RKO (cell line): Measurements from ENCODE around the gene AGAP3.
A peak's percentile ranks its signal among the peaks of the same experiment; 100 is the strongest.

Source experiments
- DNase-seq: peaks from one replicate; pipeline ENCODE4 v3.0.0-alpha.2; 2016; ENCODE audit warnings: low spot score

Gene AGAP3

GRCh38 chr7:151161757-151162156, 75.5 kb downstream of the AGAP3 start:
- DNase-seq, result no peak

- DNase-seq, result no peak
Measured at GRCh38 chr7:151166629-151167196, 80.4 kb downstream of the AGAP3 start.

GRCh38 chr7:151167197-151167961, 81.1 kb downstream of the AGAP3 start, which contains the start of gene GBX1:
Gene GBX1 (minus strand): TSS chr7:151167694. CDS start chr7:151167548, 146 bp downstream.
- no peak for DNase-seq

- no peak for DNase-seq
Measured at GRCh38 chr7:151168003-151168786, 81.9 kb downstream of the AGAP3 start.

- no peak for DNase-seq
Measured at GRCh38 chr7:151168787-151169162, 82.5 kb downstream of the AGAP3 start.

- DNase-seq, result peak; percentile 81
Measured at GRCh38 chr7:151172273-151173141, 86.2 kb downstream of the AGAP3 start.

- no peak for DNase-seq
Measured at GRCh38 chr7:151173386-151174245, 87.3 kb downstream of the AGAP3 start.

- no peak for DNase-seq
Measured at GRCh38 chr7:151174246-151175046, 88.2 kb downstream of the AGAP3 start.

- no peak for DNase-seq
Measured at GRCh38 chr7:151175047-151175792, 88.9 kb downstream of the AGAP3 start.

DNA sequence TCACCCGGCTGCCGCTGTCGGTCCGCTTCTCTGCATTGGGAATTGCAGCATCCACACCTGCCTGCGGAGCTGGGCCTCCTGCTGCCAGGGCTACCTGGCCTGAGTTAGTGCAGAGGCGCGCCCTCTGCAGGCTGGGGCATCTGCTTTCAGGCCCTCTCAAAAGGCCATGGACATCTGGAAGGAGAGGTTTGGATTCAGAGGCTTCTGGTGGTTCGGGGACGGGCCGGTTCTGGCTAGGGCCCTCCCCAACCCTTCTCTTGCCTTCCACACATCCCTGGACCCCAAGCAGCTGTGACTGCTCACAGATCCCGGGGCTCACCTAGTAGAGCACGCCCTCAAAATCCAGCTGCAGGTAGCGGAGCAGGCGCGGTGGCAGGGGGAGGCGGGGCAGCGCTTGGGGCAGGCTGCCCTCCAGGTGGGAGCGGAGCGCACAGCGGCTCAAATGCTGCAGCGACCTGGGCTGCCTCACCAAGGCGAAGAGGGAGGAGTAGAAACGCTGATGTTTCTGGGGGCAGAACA, 89.6 kb downstream of the AGAP3 start:
- DNase-seq, result no peak

GRCh38 chr7:151176401-151176800, 90.1 kb downstream of the AGAP3 start:
- no peak for DNase-seq

GRCh38 chr7:151177310-151177709, 91.0 kb downstream of the AGAP3 start:
- no peak for DNase-seq

- DNase-seq, result no peak
Measured at GRCh38 chr7:151178236-151178635, 92.0 kb downstream of the AGAP3 start.

DNA sequence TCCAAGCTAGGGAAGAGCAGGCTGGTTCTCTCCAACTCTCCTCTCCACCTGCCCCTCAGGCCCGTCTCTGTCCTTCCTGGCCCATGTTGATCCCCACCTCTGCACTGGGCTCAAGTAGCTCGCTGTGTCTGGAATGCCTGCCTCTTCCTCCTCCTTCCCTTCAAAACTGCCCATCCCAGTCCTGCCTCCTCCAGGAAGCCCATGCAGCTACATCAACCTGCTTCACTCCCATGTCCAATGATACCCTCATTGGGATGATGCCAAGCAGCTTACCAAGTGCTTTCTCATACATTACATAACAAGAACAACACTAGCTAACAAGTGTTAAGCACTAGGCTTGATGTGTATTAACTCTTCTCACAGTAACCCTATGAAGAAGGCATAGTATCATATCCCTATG, 92.6 kb downstream of the AGAP3 start:
- DNase-seq, result no peak

DNA sequence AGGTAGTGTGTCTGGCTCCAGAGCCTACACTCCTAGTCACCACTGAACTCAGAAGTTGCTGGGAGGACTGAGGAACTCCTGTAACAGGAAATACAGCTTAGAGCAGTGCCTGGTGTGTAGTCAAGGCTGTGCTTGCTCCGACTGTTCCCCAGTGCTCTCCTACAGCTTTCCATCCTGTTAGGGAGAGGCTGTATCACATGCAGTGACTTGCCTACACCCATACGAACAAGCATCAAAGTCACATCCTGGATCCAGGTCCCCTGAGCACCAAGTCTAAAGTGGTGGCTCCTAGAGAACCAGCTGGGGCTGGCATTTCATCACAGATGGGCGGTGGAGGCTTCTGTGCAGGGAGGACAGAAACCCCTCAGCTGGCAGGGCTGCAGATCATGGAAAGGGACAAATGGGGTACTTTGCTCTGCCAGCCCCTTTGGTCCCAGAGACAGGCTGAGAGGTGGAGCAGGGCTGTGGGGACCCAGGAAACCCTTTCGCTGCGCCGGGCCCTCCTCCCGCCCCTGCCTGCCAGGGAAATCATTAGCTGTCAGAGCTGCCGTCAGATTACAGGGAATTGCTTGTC, 93.1 kb downstream of the AGAP3 start:
- no peak for DNase-seq

DNA sequence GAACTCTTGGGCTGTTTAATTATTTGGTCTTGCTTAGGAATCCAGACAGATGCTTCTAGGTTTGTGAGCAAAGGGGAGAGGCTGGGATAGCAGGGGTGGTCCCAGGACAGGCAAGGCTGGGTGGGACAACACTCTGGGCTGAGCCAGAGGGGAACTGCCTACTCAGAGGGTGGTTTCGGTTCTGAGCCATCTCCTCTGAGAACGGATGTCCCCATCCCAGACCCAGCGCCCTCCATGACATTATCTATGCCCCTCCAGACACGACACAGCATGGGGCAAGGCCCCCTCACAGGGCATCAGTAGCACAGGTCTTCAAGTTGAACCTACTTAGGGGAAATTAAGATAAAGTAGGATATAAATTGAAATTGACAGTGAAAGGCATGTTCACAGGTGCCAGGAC, 93.7 kb downstream of the AGAP3 start:
- no peak for DNase-seq

DNA sequence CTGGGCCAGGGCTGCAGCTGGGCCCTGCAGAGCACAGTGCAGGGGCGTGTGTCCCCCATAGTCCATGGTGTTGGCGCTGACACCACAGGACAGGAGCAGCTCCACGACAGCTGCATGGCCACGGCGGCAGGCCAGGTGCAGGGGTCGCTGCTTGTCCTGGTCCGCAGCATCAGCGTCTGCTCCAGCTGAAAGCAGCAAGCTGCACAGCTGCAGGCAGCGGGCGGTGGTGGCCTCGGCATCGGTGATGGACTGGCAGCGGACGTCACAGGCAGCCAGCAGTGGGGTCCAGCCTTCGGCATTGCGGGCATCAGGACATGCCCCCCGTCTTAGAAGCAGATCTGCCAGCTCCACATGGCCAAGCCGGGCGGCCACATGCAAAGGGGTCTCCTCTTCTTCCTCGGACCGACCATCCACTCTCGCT, 94.7 kb downstream of the AGAP3 start:
- DNase-seq, result no peak

DNA sequence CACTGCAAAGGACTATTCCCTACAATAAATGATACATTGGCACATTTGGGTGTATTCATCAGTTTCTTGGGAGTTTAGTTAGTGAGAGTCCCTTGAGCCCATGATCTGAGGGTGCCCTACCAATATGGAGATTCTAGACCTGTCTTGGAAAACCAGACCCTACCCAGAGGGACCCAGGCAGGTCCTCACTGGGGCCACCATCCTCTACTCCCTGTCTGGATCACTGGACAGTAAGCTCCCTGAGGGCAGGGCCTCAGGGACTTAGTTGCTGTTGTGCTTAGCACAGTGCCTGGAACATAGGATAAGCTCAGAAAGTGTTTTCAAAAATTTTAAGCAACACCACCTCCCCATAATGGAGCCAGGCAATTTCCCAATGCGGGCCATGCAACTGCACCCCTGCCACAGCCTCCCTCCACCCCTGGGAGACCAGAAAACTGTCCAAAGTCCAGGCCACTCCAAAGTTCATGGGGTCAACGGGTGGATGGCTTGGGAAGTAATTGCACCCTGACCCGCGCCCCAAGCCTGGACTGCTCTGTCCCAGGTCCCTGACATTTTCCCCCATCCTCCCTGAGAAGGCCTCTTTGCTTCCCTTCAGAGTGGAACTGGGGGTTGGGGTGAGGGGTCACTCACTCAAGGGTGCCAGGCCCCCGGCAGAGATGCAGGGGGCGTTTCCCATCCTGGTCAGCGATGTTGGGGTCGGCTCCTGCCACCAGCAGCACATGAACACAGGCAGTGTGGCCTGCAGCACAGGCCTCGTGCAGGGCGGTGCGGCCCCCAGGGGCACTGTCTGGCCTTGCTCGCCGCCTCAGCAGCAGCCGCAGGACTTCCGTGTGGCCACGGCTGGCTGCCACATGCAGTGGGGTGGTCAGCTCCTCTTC, 99.7 kb downstream of the AGAP3 start:
- no peak for DNase-seq
